Epidermal melanocyte (primary cell): ENCODE results near the gene WDR7.

Source experiments
- DNase-seq: peaks from one replicate; pipeline ENCODE4 v3.0.0; 2011; ENCODE audit warnings: low spot score; ENCODE audit not compliant: insufficient read length

WDR7 gene

DNA sequence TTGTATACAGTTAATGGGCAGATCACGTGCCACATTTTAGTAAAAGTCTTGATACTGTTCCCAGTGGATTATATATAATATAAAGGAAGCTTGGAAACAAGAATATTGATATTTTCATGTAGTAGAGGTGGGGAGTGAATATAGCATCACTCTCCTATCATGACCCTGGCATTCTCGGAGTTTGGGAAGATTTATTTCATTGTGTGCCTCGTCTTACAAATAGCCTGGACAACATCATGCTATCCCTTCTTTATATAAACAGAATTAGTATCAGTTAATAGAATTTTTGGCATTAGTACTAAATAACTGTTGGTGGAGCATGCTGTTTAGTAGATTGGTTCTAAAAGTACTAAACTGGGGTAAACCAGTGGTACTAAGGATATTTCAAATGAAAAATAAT, 283.7 kb downstream of the WDR7 start:
- no peak for DNase-seq

GRCh38 chr18:56935434-56936040, 284.4 kb downstream of the WDR7 start:
- no peak for DNase-seq

DNA sequence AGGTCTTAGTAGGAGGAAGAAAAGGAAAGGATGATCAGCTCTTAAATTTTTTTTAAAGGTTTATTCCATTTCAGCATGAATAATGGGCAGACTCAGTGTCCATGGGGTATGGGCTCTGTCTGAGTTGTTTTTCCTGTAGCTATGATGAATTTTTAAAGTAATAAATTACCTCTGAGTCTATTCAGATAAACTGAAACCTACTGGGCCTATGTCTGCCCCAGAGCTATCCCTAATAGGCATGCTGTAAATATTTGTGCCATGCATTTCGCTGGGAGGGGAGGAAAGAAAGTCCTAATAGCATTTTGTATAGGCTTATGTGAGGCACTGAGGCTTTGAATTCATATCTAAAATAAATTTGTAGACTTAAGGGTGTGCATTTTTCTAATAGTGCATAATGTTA, 285.3 kb downstream of the WDR7 start:
- DNase-seq, result no peak

DNA sequence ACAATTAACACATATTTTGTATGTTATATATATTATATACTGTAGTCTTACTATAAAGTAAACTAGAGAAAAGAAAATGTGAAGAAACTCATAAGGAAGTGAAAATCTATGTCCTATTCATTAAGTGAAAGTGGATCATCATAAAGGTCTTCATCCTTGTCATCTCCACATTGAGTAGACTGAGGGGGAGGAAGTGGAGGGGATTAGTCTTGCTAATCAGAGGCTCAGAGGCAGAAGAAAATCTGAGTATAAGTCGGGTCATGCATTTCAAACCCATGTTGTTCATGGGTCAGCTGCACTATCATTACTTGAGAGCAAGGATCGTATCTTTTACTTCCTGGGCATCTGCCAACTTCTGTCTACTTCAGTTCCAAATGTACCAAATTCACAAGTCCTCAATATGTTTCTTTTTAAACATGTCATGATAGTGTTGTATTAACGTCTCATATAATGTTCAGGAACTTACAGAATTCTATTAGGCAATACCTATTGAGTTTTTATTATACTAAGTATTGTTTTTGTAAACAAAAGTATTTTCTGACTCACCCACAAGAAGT, 286.8 kb downstream of the WDR7 start:
- DNase-seq, result no peak

GRCh38 chr18:56945171-56946083, 294.3 kb downstream of the WDR7 start:
- no peak for DNase-seq

DNA sequence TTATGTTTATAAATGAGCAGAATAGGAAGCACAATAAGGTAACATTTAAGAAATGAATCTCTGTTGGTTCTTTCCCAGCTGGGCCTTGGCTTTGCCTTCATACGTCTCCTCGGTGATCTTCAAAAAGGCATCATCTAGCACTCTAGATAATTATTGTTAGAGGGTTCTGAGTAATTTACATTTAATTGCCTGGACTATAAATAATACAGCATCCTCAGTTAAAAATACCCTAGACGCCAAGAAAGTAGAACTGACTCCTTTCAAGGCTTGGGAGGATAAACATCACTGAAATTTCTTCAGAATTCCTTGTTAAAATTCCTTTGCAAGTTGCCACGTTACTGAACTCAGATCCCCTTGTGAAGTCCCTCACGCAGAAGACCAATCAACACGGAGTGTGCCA, 296.1 kb downstream of the WDR7 start:
- no peak for DNase-seq

GRCh38 chr18:56952026-56952425, 300.9 kb downstream of the WDR7 start:
- no peak for DNase-seq

GRCh38 chr18:56953428-56954198, 302.5 kb downstream of the WDR7 start:
- no peak for DNase-seq

DNA sequence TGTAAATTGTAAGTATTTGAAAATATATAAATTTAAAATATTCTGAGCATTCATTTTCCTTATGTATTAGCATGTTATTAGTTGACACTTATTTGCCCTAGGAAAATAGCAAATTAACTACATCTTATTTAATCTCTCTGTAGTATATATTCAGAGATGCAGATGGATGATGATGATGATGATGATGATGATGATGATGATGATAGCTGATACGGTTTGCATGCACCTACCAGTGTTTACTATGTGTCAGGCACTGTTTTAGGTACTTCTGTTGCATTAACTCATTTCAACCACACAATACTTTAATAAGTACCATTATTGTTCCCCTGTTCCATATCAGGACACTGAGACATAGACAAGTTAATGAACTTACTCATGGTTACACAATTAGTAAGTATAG, 304.3 kb downstream of the WDR7 start:
- no peak for DNase-seq

GRCh38 chr18:56959120-56959519, 308.0 kb downstream of the WDR7 start:
- no peak for DNase-seq

DNA sequence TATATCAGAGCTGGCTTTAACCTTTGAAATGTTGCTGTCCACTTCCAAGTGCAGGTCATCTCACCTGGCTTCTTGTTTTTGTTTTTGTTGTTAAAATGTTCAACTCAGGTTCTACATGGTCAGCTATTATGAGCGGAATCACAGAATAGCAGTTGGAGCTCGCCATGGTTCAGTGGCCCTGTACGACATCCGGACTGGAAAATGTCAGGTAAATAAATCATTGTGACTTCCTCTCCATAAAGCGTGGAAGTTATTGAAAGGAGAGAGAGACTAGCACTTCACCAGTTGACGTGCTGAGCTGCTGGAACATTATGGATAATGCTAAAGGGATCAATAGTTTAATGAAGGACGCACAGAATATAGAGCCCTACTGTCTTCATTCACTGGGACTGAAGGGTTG, 311.2 kb downstream of the WDR7 start:
- no peak for DNase-seq

DNA sequence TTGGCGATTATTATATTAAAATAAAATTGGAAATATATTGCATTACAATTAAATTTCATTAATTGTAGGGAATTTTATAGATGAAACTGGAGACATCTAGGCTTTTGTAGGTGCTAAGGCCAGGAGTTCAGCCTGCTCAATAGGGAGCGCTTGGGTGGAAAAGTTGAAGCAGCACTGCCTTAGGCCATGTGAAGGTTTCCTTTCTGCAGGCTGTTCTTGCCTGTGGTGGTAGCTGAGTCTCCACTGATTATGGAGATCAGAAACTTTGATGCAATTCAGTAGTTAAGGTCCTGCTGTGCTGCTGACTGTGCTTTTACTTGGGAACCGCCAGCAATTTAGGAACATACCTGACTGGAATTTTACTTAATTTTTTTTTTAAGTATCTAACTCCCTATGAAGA, 315.9 kb downstream of the WDR7 start:
- DNase-seq, result no peak

DNA sequence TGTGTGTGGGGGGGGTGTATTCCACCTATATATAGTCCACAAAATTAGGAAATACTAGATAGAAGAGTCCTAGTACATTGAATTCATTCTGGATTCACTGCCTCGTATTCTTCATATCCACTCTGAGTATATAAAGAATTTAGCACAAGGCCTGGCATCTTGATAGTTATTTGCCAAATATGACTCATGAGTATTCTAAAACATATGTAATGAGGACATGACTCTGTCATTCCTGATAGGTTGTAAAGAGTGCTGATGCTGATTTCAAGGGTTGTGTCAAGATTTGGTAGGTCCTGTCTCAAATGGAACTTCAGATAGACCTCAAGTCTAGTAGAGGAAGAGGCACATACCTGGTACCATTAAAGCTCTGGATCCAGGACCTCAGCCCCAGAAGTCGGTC, 322.3 kb downstream of the WDR7 start:
- DNase-seq, result no peak

DNA sequence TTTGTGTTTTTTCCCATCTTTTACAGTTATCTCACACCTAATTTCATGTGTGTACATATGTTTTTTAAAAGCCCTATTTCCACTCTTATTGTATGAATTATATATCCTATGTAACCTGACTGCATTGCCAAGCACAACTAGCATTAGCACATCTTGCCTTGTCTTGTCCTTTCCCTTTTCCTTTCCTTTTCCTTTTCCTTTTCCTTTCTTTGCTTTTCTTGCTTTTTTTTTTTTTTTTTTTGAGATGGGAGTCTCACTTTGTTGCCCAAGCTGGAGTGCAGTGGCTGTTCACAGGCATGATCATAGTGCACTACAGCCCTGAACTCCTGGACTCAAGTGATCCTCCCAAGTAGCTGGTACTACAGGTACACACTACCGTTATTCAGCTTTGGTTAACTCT, 323.0 kb downstream of the WDR7 start:
- DNase-seq, result no peak

GRCh38 chr18:56975276-56975675, 324.1 kb downstream of the WDR7 start:
- no peak for DNase-seq

DNA sequence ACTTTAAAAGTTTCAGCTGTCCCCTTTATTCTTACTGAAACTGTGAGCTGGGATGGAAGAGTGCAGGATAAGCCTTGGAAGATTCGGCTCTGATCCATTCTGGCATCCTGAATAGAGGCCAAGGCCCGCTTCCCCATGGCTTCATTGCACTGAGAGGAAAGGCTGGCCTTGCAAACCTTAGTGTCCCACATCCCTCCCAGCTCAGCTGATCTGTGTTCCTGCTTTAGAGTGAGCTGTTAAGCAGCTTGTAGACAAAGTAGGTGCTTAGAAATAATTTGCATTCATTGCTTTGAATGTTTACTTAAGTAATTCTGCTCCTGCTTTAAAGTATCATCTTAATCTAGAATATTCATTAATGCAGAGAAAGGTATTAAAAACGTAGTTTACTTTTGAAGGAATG, 326.1 kb downstream of the WDR7 start:
- no peak for DNase-seq

- DNase-seq, result no peak
Measured at GRCh38 chr18:56977771-56978170, 326.6 kb downstream of the WDR7 start.

DNA sequence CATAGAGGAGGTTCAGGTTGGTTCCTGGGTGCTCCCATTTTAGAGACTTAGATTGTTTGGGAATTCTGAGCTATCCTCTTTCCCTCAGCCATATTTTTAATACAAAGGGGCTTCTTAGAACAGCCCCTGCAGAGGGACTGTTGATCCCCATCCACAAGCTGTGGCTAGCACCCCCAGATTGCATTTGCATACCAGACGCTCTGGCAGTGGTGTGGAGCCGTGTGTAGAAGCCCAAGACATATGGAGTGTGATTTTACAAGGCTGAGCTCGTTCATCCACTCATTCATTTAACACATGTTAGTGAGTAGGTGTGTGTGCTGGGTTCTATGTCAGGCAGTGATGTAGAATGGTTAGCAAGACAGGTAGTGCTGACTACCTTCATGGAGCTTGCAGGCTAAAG, 329.0 kb downstream of the WDR7 start:
- DNase-seq, result no peak

DNA sequence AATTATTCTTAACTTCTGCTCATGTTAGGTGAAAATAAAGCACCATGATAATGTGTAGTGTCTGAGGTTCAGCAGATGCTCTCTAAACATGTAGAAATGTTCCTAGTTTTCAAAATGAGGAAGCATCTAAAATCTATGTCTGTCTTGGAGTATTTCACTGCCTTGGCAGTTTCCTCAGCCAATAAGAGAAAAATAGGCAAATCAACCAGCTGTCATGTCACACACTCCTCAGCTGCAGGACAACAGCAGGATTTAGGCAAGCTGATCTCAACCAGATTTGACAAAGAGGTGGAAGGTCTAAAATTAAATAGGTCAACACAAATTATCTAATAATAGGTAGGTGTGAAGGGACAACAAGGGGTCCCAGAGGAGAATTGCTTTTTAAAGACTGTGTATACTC, 331.6 kb downstream of the WDR7 start:
- DNase-seq, result no peak

DNA sequence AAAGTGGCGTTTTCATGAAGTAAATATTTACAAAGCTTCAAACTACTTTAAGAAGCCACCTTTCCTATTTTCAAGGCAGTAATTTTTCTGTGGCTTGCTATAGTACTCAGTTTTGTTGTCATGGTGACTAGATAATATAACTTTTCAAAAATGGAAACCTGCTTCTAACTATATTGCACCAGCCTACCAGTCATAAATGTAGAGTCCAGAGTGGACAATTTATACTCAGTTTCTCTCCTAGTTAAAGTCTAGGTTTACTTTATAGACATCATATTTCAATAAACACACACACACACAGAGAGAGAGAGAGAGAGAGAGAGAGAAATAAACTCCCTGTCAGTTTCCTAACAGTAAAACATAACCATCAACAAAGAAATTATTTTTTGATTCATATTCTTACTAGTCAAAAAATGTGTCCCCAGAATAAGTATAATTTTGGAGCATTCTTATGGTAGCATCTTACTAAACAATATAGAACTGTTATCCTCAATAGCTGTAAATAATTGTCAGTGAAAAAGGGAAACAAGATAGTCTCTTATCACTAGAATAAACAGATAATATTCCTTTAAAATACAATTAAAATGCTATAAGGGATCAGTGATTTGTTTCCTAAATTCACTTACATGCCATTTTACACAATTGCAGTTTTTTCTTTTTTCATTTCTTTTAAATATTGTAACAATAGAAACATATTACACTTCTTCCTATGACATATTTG, 332.3 kb downstream of the WDR7 start:
- no peak for DNase-seq

DNA sequence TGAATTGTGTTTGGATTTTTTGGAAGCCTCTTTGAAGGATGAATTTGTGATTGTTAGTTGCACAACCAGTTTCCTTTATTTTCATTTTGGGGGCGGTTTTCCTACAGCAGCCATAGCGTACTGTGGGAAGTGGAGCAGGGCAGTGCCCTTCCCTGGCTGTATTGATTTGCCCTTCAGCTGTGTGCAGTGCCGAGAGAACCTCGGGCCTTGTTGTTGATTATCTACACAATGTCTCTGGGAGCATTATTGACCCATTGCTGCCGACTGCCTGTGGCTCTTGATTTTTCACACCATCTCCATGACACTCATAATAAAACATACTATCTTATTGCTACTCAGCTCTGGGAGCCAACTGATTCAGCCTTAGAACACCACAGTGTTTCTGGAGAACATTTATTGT, 333.6 kb downstream of the WDR7 start:
- DNase-seq, result no peak
